SK-N-SH (cell line): Measurements from ENCODE around the gene NAGA. TPM values are rescaled to one million over a fixed set of nuclear protein-coding genes. Genes with fewer than 3 reads are reported as not detected.

Experiments used
- CTCF ChIA-PET: fragments of 300-600, 350-600 bp; formaldehyde crosslinking; extraction: SDS; loops from one replicate; lab custom pipeline; 2021; lab: Yijun Ruan, JAX
- POLR2A ChIA-PET: fragments of 350-600 bp; sonication (Branson Sonifier 250); formaldehyde crosslinking; extraction: SDS; loops from one replicate; lab custom pipeline; 2020; ENCODE audit warnings: antibody characterized with exemption, inconsistent platforms; lab: Yijun Ruan, JAX
- DNase-seq: peaks from one replicate; pipeline ENCODE4 v3.0.0; 2012
- H2AFZ ChIP-seq: fragments of 200-600 bp; sonication (generic); 2 replicates; pipeline ENCODE4 v1.8.1; 2016; ENCODE audit warnings: antibody characterized with exemption, mild to moderate bottlenecking, low read depth
- H3F3A ChIP-seq: fragments of 200-600 bp; sonication (generic); replicated peaks from 2 replicates; pipeline ENCODE3; 2016; ENCODE audit warnings: antibody characterized with exemption, mild to moderate bottlenecking; ENCODE audit not compliant: insufficient read depth
- H3K27ac ChIP-seq, 2 experiments: fragments of 200-500 bp in 1 of 2; fragments of 200-600 bp in 1 of 2; sonication (Bioruptor generic) in 1 of 2; sonication (generic), shearing (Covaris generic) in 1 of 2; 2 replicates each; pipeline versions ENCODE4 v1.5.1 to v1.6.1; 2014 to 2016; ENCODE audit warnings: low read depth in 2 of 2, inconsistent platforms in 1 of 2, low read length in 1 of 2, mild to moderate bottlenecking in 1 of 2, mixed read lengths in 1 of 2
- H3K27me3 ChIP-seq: fragments of 200-600 bp; sonication (generic), shearing (Covaris generic); 2 replicates; pipeline ENCODE4 v1.6.1; 2016; ENCODE audit warnings: mixed run types; ENCODE audit not compliant: insufficient read depth
- H3K36me3 ChIP-seq, 2 experiments: fragments of 200-500 bp in 1 of 2; fragments of 200-600 bp in 1 of 2; sonication (Bioruptor generic) in 1 of 2; sonication (generic) in 1 of 2; replicated peaks in 1 of 2; 2 replicates each; pipeline versions ENCODE3 to v1.5.1; 2014 to 2016; ENCODE audit warnings: low read length in 1 of 2, mild to moderate bottlenecking in 1 of 2; ENCODE audit not compliant: insufficient read depth in 2 of 2, control insufficient read depth in 1 of 2
- H3K4me1 ChIP-seq, 2 experiments: fragments of 200-500 bp in 1 of 2; fragments of 200-600 bp in 1 of 2; sonication (Bioruptor generic) in 1 of 2; sonication (generic), shearing (Covaris generic) in 1 of 2; 2 replicates each; pipeline versions ENCODE4 v1.5.1 to v1.6.1; 2014 to 2016; ENCODE audit warnings: low read depth in 1 of 2, low read length in 1 of 2, mixed run types in 1 of 2; ENCODE audit not compliant: insufficient read depth in 2 of 2, control insufficient read depth in 1 of 2
- H3K4me2 ChIP-seq: fragments of 200-600 bp; sonication (generic), shearing (Covaris generic); 2 replicates; pipeline ENCODE4 v1.6.1; 2017; ENCODE audit warnings: mixed run types
- H3K4me3 ChIP-seq, 2 experiments: fragments of 200-500 bp in 1 of 2; fragments of 200-600 bp in 1 of 2; sonication (Bioruptor generic) in 1 of 2; sonication (generic), shearing (Covaris generic) in 1 of 2; 2 replicates each; pipeline versions ENCODE4 v1.5.1 to v1.8.1; 2014 to 2016; ENCODE audit warnings: low read depth in 2 of 2, inconsistent platforms in 1 of 2, low read length in 1 of 2, mild to moderate bottlenecking in 1 of 2, mixed read lengths in 1 of 2, moderate library complexity in 1 of 2
- H3K79me2 ChIP-seq: fragments of 200-600 bp; sonication (generic); 2 replicates; pipeline ENCODE4 v1.8.1; 2017; ENCODE audit warnings: mild to moderate bottlenecking; ENCODE audit not compliant: insufficient read depth
- H3K9ac ChIP-seq: fragments of 200-600 bp; sonication (generic); 2 replicates; pipeline ENCODE4 v1.6.1; 2017; ENCODE audit warnings: mixed run types
- H3K9me2 ChIP-seq: fragments of 200-600 bp; sonication (generic); 2 replicates; pipeline ENCODE4 v1.6.1; 2017; ENCODE audit warnings: mixed run types
- H3K9me3 ChIP-seq: fragments of 200-600 bp; sonication (generic); 2 replicates; pipeline ENCODE4 v1.6.1; 2017; ENCODE audit warnings: mixed run types, mild to moderate bottlenecking, moderate library complexity
- H4K20me1 ChIP-seq: fragments of 200-600 bp; sonication (generic); 2 replicates; pipeline ENCODE4 v1.6.1; 2017; ENCODE audit warnings: mild to moderate bottlenecking, mixed run types; ENCODE audit not compliant: insufficient read depth
- CHD2 ChIP-seq: fragments of 150-350 bp; IDR thresholded peaks from 2 replicates; pipeline ENCODE4 v1.6.1; 2018; ENCODE audit warnings: low read length; ENCODE audit not compliant: partially characterized antibody
- CTCF ChIP-seq: fragments of 200-600 bp; sonication (generic); IDR thresholded peaks from 2 replicates; pipeline ENCODE4 v1.6.1; 2017; ENCODE audit warnings: antibody characterized with exemption, mild to moderate bottlenecking, moderate library complexity
- ELF1 ChIP-seq: IDR thresholded peaks from 2 replicates; pipeline ENCODE4 v1.4.0; 2012
- EZH2phosphoT487 ChIP-seq: fragments of 200-600 bp; sonication (generic); IDR thresholded peaks from 2 replicates; pipeline ENCODE4 v1.6.1; 2017; ENCODE audit warnings: low read depth, mixed run types, mild to moderate bottlenecking, antibody characterized with exemption, moderate library complexity, borderline replicate concordance
- FOXJ3 ChIP-seq: sonication (generic); formaldehyde crosslinking; IDR thresholded peaks from 2 replicates; pipeline ENCODE4 v1.5.1; 2020; ENCODE audit warnings: mild to moderate bottlenecking, missing genetic modification reagents
- FOXM1 ChIP-seq: IDR thresholded peaks from 2 replicates; pipeline ENCODE4 v1.4.0; 2012; ENCODE audit warnings: low read depth, mild to moderate bottlenecking
- GATA2 ChIP-seq: sonication (generic); formaldehyde crosslinking; IDR thresholded peaks from 2 replicates; pipeline ENCODE4 v1.5.0; 2020; ENCODE audit warnings: mild to moderate bottlenecking, missing genetic modification reagents
- JUND ChIP-seq: IDR thresholded peaks from 2 replicates; pipeline ENCODE4 v1.4.0; 2012
- NFIC ChIP-seq: IDR thresholded peaks from 2 replicates; pipeline ENCODE4 v1.4.0; 2012; ENCODE audit warnings: borderline replicate concordance
- POLR2AphosphoS5 ChIP-seq: IDR thresholded peaks from 2 replicates; pipeline ENCODE4 v1.6.1; 2012; ENCODE audit warnings: low read depth, low read length
- RAD21 ChIP-seq: IDR thresholded peaks from 2 replicates; pipeline ENCODE4 v1.6.1; 2012; ENCODE audit warnings: mild to moderate bottlenecking, low read length
- RCOR1 ChIP-seq: fragments of 150-350 bp; IDR thresholded peaks from 2 replicates; pipeline ENCODE4 v1.6.1; 2017; ENCODE audit warnings: antibody characterized with exemption, low read length
- REST ChIP-seq: IDR thresholded peaks from 2 replicates; pipeline ENCODE4 v1.6.1; 2012; ENCODE audit warnings: mild to moderate bottlenecking, low read depth, low read length, moderate library complexity
- RXRA ChIP-seq: IDR thresholded peaks from 2 replicates; pipeline ENCODE4 v1.4.0; 2012; ENCODE audit warnings: low read depth, mild to moderate bottlenecking, borderline replicate concordance
- SIN3A ChIP-seq: IDR thresholded peaks from 2 replicates; pipeline ENCODE4 v1.6.1; 2012; ENCODE audit warnings: low read depth, mild to moderate bottlenecking, low read length, moderate library complexity, borderline replicate concordance
- TEAD4 ChIP-seq: IDR thresholded peaks from 2 replicates; pipeline ENCODE4 v1.4.0; 2012; ENCODE audit warnings: mild to moderate bottlenecking, borderline replicate concordance; ENCODE audit not compliant: insufficient read depth
- USF1 ChIP-seq: IDR thresholded peaks from 2 replicates; pipeline ENCODE4 v1.4.0; 2012; ENCODE audit warnings: low read depth, borderline replicate concordance
- WGBS: methylation state at CpG from one replicate; pipeline ENCODE4 v1.1.6; 2017; ENCODE audit warnings: low lambda C conversion rate; 5-methylcytosine and 5-hydroxymethylcytosine counted together
- polyA plus RNA-seq, 3 experiments: library from polyadenylated mRNA; depleted of rRNA; stranded (reverse); fragments of >200 nt; gene quantifications; 2 replicates each; pipeline ENCODE4 v1.2.3, GENCODE V29; 2012
- TF ChIP-seq, protein P1 (sequence below): IDR thresholded peaks from 2 replicates; pipeline ENCODE4 v1.4.0; 2012; ENCODE audit warnings: low read depth
- TF ChIP-seq, protein P2 (sequence below): fragments of 150-350 bp; IDR thresholded peaks from 2 replicates; pipeline ENCODE4 v1.6.1; 2017; ENCODE audit warnings: antibody characterized with exemption, low read length, low read depth, borderline replicate concordance

The NAGA gene
- polyA plus RNA-seq, 1 of the 3 experiments (the other 2 are of a cell fraction), result 16.8 TPM

- no peak for DNase-seq
- WGBS, result no CpG with 5 or more reads among the region's 10 CpGs
- Histone ChIP-seq H3K27ac (no peak overlapping the region), H3K9ac (no peak overlapping the region), H3K9me2 (no peaks in the 10 kb centered on the region), H3K79me2 (no peaks in the 10 kb centered on the region), H4K20me1 (no peaks in the 10 kb centered on the region), H3K9me3 (no peaks in the 10 kb centered on the region), H3K27me3 (no peaks in the 10 kb centered on the region), H2AFZ (no peak overlapping the region), H3K4me2 (no peak overlapping the region), H3K4me1 (peaks cover 8% of the 10 kb centered on the region in 2 experiments; a peak in 2 of 4 replicates)
- POLR2A ChIA-PET, result no interaction called here
- no peak for TF ChIP-seq FOXM1
- no peak for TF ChIP-seq POLR2AphosphoS5
- no peak for TF ChIP-seq GATA2 (CRISPR knock-in tag)
- TF ChIP-seq, all 33 proteins: peak for 0
- H3K36me3 ChIP-seq, result no peaks in the 10 kb centered on the region
- CTCF ChIA-PET, result no interaction called here
- H3K4me3 ChIP-seq, result no peak overlapping the region
- H3F3A ChIP-seq, result no peaks in the 10 kb centered on the region
These were observed 3.7 kb downstream of the NAGA start for GRCh38 chr22:42066937-42067336.

DNA sequence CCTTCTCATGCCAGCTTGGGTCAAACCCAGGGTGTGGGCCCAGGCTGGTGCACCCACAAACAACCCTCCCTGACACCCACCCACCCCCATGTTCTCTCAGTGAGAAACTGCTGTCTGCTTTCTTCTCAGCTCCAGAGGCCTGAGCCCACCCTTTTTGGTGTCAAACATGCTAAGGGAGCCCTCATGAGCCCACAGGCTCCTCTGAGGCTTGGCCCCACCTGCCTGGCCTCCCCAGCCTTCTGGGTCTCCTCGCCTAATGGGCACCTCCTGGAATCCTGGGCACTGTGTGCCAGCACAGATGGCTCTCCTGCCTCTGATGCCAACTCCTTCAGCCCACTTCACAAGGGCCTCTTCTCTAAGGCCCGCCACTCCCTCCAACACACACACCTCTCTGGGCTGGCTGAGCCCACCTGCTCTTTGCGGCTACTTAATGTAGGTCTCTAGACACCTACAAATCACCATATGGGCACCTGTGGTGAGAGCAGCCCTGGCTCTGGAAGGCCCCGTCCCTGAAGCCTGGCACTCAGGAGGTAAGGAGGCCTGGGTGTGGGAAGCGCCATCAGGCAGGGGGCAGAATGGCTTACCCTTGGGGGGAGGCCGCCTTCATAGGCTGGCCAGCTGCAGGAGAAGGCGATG is 4.4 kb downstream of the NAGA start:
- WGBS, result 100% methylated on average over 1 of the region's 7 CpGs
- H3K27me3 ChIP-seq, result no peaks in the 10 kb centered on the region
- H4K20me1 ChIP-seq, result no peaks in the 10 kb centered on the region
- no peak overlapping the region for H3K4me2 ChIP-seq
- POLR2A ChIA-PET, result no interaction called here
- H2AFZ ChIP-seq, result no peak overlapping the region
- no peaks in the 10 kb centered on the region for H3K36me3 ChIP-seq
- TF ChIP-seq CHD2 (no peak), ELF1 (no peak), CTCF (no peak), EZH2phosphoT487 (no peak), RXRA (no peak), TEAD4 (no peak), NFIC (no peak), RCOR1 (no peak), JUND (no peak), RAD21 (no peak), SIN3A (no peak), USF1 (no peak), REST (no peak), FOXJ3 (CRISPR knock-in tag) (no peak)
- TF ChIP-seq, protein P1, sequence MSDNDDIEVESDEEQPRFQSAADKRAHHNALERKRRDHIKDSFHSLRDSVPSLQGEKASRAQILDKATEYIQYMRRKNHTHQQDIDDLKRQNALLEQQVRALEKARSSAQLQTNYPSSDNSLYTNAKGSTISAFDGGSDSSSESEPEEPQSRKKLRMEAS, result no peak
- TF ChIP-seq, protein P2, sequence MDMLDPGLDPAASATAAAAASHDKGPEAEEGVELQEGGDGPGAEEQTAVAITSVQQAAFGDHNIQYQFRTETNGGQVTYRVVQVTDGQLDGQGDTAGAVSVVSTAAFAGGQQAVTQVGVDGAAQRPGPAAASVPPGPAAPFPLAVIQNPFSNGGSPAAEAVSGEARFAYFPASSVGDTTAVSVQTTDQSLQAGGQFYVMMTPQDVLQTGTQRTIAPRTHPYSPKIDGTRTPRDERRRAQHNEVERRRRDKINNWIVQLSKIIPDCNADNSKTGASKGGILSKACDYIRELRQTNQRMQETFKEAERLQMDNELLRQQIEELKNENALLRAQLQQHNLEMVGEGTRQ, result no peak
- H3K27ac ChIP-seq, result no peak overlapping the region
- no peak overlapping the region for H3K9ac ChIP-seq
- CTCF ChIA-PET, result no interaction called here
- H3K9me3 ChIP-seq, result no peaks in the 10 kb centered on the region
- H3F3A ChIP-seq, result no peaks in the 10 kb centered on the region
- no peak overlapping the region for H3K4me3 ChIP-seq
- no peaks in the 10 kb centered on the region for H3K9me2 ChIP-seq
- H3K79me2 ChIP-seq, result no peaks in the 10 kb centered on the region
- H3K4me1 ChIP-seq, result peaks cover 2 to 8% of the 10 kb centered on the region in 2 experiments; a peak in 2 of 4 replicates
- no peak for DNase-seq
